Activated CD4-positive, CD25-positive, alpha-beta regulatory T cell treated with anti-CD3 and anti-CD28 coated beads, Interleukin-2, amount 50 U/mL, for 24 hours (primary cell): ENCODE measurements around the gene BEAN1.

Experiments used
- ATAC-seq, 2 donors: fragments of 150-1000 bp; cut with Tn5 transposase; one replicate each; pipeline ENCODE4 v1.10.0; 2021; ENCODE audit warnings: mild to moderate bottlenecking in 1 of 2, moderate library complexity in 1 of 2

The BEAN1 gene

DNA sequence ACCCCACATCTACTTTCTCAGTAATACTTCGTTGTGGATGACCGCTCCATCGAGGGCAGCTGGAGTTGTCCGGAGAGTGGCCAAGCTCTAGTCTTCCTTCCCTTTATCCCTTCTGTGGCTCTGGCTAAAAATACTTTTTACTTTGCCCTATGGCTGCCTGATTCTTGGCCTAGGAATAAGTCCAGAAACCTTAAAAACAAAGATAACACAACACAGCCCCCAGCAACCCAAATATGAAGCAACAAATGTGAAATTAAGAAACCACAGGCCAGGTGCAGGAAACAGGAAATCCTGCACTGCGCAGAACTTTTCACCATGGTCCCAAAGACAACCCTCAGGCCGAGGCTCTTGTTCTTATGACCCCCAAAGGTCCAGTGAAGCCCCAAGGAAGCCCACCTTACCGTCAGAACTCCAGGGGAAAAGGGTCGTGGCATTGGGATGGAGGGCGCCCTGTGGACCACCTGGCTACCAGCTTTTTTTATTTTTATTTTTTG lies 96.8 kb downstream of the BEAN1 start:
- ATAC-seq, result no peak

DNA sequence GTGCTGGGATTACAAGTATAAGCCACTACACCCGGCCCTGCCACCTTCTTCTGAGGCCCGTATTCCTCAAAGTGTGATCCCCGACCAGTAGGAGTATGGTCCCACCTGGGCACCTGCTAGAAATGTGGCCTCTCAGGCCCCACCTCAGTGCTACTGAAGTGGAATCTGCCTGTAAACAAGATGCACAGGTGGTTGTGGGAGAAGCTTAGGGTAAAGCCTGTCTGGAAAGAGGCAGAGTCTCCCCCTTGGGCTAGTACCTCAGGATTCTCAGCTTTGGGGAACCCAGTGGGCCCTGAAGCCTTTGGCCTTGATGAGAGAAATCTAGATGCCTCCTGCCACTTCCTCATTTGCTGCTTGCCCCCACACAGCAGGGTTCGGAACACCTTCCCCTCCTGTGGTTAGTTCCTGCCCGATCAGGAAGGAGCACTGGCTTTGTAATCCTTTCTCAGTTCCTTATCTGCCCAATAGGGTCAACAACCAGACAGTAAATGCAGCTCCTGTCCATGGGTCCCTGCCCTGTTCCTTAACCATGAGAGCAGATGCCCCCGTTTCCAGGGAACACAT lies 97.6 kb downstream of the BEAN1 start:
- no peak for ATAC-seq

DNA sequence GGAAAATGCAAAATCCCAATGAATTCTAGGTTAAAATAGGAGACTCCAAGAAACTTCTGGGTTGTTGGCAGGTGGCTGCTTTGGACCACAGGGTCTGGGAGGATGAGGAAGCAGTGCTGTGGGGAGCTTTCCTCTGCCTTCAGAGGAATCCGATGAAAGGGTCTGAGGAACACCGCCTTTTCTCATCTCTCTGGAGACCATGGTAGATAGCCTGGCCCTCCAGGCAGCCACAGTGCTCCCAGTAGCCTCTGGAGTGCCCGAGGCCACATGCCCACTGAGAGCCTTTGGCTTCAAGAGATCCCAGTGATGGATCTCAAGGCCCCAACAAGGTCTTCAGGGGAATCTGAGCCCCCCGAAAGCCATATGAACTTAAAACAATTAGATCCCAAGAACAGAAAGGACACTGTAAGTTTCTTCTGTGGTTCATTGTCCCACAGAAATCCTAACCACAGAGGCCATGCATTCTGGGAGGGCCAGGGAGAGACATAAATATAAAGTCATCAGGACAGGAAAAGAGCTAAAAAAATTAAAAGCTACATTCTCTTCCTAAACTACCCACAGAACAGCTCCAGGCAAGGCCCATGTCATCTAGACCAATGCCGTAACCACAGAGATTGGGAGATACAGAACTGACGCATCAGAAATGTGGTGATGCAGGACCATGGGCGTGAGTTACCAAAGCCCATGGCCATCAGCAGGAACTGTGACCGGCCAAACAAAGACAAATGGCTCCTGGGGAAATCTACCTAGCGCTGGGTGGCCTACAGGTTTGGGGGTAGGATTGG lies 98.5 kb downstream of the BEAN1 start:
- no peak for ATAC-seq

GRCh38 chr16:66528294-66528693 lies 101.2 kb downstream of the BEAN1 start:
- no peak for ATAC-seq

DNA sequence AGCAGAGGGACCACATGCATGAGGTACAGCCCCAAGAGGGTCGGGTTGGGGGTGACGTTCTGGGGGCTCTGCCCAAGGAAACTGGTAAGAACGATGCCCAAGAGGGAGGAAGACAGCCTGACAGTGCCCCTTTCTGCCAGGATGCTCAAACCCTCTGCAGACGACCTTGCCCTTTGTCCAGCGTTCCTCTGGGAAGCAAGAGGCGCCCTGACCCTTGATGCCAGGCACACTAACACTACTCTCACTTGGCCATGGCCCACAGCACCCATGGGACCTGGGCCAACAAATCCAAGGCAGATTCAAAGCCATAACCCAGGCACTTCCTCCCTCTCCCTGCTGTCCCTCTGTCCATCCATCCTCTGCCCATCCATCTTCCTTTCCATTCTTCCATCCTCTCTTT lies 102.4 kb downstream of the BEAN1 start:
- no peak for ATAC-seq
